ENCODE measurements around the gene ZNRD2.
A peak's percentile ranks its signal among the peaks of the same experiment; 100 is the strongest.
"Not testable (repeated sequence)": the region's sequence is repeated elsewhere in the genome, so short reads cannot be mapped to it uniquely, and the experiment has no call there.

The ZNRD2 gene, protein sequence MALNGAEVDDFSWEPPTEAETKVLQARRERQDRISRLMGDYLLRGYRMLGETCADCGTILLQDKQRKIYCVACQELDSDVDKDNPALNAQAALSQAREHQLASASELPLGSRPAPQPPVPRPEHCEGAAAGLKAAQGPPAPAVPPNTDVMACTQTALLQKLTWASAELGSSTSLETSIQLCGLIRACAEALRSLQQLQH

DNA sequence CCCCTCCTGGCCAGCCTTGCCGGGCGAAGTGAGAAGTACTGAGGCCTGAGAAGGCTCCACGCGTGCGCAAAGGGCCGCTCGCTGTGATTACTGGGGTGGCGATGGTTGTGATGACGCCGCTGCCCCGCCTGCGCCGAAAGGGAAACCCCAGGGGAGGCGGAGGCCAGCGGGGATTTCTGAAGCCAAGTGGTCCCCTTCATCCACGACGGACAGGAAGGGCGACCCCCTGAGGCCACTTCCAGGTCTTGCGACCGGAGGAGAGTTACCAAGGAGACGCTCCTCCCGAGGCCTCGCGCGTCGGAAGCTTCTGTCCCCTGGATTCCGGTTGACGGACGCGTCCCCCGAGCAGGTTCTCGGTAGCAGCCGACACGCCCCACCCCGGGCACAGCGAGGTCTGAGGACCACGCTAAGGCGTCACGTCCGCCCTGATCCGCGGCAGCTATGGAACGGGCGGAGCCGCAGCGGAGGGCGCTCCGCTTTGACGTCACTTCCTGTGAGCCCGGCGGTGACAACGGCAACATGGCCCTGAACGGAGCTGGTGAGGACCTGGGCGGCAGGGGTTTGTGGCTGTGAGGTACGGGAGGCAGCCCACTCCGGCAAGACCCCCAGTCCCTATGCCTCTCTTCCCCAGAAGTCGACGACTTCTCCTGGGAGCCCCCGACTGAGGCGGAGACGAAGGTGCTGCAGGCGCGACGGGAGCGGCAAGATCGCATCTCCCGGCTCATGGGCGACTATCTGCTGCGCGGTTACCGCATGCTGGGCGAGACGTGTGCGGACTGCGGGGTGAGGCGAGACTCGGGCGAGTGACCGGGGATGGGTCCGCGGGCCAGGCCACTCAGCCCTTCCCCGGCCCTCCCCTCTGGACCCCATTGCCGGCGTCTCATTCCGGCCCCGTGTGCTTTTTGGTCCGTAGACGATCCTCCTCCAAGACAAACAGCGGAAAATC lies at the start of gene ZNRD2:
ZNRD2 (plus strand) TSS at position 505 of the 946 bp plus-strand sequence; CDS start at position 520, 15 bp downstream.
- peak within 1 kb of the TSS; percentile 92 for H3K27ac ChIP-seq
- H3K4me3 ChIP-seq = peak within 1 kb of the TSS; percentile 98
- TF ChIP-seq EZH2 (IDR thresholded peaks at IDR 0.05) = no peak
- TF ChIP-seq POLR2AphosphoS5 (IDR thresholded peaks at IDR 0.05; ENCODE audit: borderline replicate concordance, low read depth, low read length) = peak; percentile 80
- peak; percentile 86 for TF ChIP-seq FOXP2 (optimal IDR thresholded peaks at IDR 0.05; ENCODE audit: control extremely low read depth, extremely low read length, insufficient read depth)
- peak; percentile 72 for DNase-seq (ENCODE audit: low read depth, low spot score)
- H3K36me3 ChIP-seq (ENCODE audit: insufficient read depth, low read length) = peaks cover 4% of the 10 kb centered on the region; the same call in 1 of the 2 replicates
- H3K9ac ChIP-seq (ENCODE audit: insufficient read length) = peak within 1 kb of the TSS; percentile 95
- no peaks in the 10 kb centered on the region for H3K9me3 ChIP-seq (ENCODE audit: low read depth, low read length)

DNA sequence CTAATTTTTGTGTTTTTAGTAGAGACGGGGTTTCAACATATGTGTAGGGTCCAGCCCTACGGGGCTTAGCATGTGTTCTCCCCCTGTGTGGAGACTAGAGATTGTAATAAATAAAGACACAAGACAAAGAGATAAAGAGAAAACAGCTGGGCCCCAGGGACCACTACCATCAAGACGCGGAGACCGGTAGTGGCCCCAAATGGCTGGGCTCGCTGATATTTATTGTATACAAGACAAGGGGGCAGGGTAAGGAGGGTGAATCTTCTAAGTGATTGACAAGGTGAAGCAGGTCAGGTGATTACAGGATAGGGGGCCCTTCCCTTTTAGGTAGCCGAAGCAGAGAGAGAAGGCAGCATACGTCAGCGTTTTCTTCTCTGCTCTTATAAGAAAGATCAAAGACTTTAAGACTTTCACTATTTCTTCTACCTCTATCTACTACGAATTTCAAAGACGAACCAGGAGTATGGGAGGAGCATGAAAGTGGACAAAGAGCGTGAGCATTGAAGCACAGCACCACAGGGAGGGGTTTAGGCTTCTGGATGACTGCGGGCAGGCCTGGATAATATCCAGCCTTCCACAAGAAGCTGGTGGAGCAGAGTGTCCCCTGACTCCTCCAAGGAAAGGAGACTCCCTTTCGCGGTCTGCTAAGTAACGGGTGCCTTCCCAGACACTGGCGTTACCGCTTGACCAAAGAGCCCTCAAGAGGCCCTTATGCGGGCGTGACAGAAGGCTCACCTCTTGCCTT lies 48.3 kb upstream of the ZNRD2 start:
- not testable (repeated sequence) for H3K36me3 ChIP-seq (ENCODE audit: insufficient read depth, low read length); DNase-seq (ENCODE audit: low read depth, low spot score); H3K9me3 ChIP-seq (ENCODE audit: low read depth, low read length); H3K9ac ChIP-seq (ENCODE audit: insufficient read length); H3K27ac ChIP-seq; H3K4me3 ChIP-seq

- H3K9ac ChIP-seq (ENCODE audit: insufficient read length); H3K27ac ChIP-seq; H3K36me3 ChIP-seq (ENCODE audit: insufficient read depth, low read length); H3K9me3 ChIP-seq (ENCODE audit: low read depth, low read length); DNase-seq (ENCODE audit: low read depth, low spot score); H3K4me3 ChIP-seq: not testable (repeated sequence)
These were observed 47.3 kb upstream of the ZNRD2 start for GRCh38 chr11:65522718-65523630.

- DNase-seq (ENCODE audit: low read depth, low spot score); H3K9me3 ChIP-seq (ENCODE audit: low read depth, low read length); H3K27ac ChIP-seq: not testable (repeated sequence)
These were observed 46.7 kb upstream of the ZNRD2 start for GRCh38 chr11:65523631-65523968.

DNA sequence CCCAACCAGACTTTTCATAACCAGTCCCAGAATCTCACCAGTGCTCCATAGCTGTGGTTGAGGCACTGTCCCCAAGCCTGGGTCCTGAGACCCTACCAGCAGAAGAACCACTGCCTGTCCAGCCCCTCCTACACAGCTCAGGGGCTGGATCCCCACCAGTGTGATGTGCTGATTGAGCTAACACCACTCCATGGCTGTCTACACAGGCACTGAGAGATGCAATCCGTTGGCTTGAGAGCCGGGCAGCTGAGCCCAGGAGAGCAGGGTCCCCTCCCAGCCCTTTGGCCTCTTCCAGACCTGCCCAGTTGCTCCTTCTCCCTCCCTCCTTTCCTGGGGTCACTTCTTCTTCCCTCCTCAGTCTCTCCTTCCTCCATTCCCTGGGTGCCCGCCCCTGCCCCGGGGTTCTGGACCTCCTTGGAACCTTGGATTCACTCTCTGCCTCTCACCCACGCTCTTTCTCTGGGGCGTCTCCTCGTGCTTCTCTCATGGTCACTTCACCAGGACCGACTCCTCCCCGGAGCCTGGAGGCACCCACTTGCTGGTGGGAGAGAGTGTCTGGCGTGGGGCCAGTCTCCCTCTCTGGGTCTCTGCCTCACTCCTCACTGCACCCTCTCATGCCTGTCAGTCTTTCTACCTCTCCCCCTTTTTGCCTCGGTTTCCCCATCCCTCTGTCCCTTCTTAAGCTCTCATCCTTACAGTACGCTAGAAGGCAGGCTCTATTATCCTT lies 46.1 kb upstream of the ZNRD2 start:
- no peak for DNase-seq (ENCODE audit: low read depth, low spot score)
- TF ChIP-seq FOXP2 (optimal IDR thresholded peaks at IDR 0.05; ENCODE audit: control extremely low read depth, extremely low read length, insufficient read depth) (no peak), EZH2 (IDR thresholded peaks at IDR 0.05) (no peak), POLR2AphosphoS5 (IDR thresholded peaks at IDR 0.05; ENCODE audit: borderline replicate concordance, low read depth, low read length) (no peak)
- peaks cover 6% of the 10 kb centered on the region; the same call in 1 of the 2 replicates for H3K36me3 ChIP-seq (ENCODE audit: insufficient read depth, low read length)
- H3K4me3 ChIP-seq = peak overlapping the region; percentile 64
- peak overlapping the region; percentile 11 for H3K9ac ChIP-seq (ENCODE audit: insufficient read length)
- H3K9me3 ChIP-seq (ENCODE audit: low read depth, low read length) = no peaks in the 10 kb centered on the region
- H3K27ac ChIP-seq = no peak overlapping the region

More at GRCh38 chr11:65523631-65523968, 46.7 kb upstream of the ZNRD2 start:
- not testable (repeated sequence) for H3K36me3 ChIP-seq (ENCODE audit: insufficient read depth, low read length); H3K4me3 ChIP-seq; H3K9ac ChIP-seq (ENCODE audit: insufficient read length)

DNA sequence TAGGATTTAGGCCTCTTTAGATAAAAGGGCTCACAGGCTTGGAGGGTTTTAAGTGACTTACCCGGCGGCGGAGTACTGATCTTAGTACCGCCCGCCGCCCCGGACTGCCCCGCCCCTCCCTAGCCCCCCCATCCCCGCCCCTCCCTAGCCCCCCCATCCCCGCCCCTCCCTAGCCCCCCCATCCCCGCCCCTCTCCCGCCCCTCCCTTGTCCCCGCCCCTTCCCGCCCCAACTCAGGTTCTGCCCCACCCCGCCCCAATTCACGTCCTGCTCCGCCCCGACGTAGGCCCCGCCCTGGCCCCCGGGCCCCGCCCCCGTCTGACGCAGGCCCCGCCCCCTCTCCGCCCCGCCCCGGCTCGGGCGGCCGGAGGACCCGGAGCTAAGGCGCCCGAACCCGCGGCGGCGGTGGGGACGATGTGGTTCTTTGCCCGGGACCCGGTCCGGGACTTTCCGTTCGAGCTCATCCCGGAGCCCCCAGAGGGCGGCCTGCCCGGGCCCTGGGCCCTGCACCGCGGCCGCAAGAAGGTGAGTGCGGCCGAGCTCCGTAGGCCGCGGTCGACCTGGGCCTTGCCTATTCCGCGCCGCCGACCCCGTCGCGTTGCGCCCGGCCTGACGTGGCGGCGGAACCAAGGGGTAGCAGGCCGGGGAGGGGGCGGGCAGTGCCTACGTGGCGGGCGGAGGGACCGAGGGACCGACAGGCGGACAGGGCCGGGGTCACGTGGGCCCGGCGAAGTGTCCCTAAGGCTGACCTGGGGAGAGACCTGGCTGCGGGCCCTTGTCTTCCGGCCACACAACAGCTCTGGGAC lies 45.3 kb upstream of the ZNRD2 start, which contains the start of gene SCYL1:
SCYL1 (plus strand) TSS at position 343 of the 805 bp plus-strand sequence; CDS start at position 414, 71 bp downstream.
- peak within 1 kb of the TSS; percentile 94 for H3K4me3 ChIP-seq
- TF ChIP-seq POLR2AphosphoS5 (IDR thresholded peaks at IDR 0.05; ENCODE audit: borderline replicate concordance, low read depth, low read length) (peak; percentile 51; the same call in 1 of the 2 replicates), FOXP2 (optimal IDR thresholded peaks at IDR 0.05; ENCODE audit: control extremely low read depth, extremely low read length, insufficient read depth) (no peak)
- peaks cover 6% of the 10 kb centered on the region; the same call in 1 of the 2 replicates for H3K36me3 ChIP-seq (ENCODE audit: insufficient read depth, low read length)
- H3K9ac ChIP-seq (ENCODE audit: insufficient read length) = peak within 1 kb of the TSS; percentile 97
- DNase-seq (ENCODE audit: low read depth, low spot score) = no peak
- H3K9me3 ChIP-seq (ENCODE audit: low read depth, low read length) = no peaks in the 10 kb centered on the region
- H3K27ac ChIP-seq = 0 out of 2 replicates have a peak within 1 kb of the TSS, but pooled peaks have one; percentile 31
